Measurements from ENCODE around the gene BFSP1. TPM values are rescaled to one million over a fixed set of nuclear protein-coding genes. Genes with fewer than 3 reads are reported as not detected.

Gene BFSP1
- total RNA-seq, 2 donors from 2014 or later: 9.4 to 12.0 TPM

DNA sequence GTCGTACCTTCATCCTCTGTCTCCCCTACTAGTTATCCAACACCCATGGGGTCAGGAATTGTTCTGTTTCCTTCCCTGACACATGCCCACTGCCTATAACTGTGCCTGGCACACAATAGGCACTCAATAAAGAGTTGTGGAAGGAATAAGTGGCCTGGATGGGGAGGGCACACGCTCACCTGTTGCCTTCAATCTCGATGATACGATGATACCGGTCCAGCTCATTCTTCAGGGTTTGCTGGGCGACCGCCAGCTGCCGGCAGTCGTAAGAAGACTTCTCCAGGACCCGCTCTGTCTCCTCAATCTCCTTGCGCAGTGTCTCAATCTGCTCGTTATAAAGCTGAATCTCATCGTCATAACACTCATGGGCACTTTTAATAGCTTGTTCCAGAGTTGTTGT lies 32.5 kb downstream of the BFSP1 start:
- H3K36me3 Mint-ChIP-seq (ENCODE audit: low read depth): peaks cover 11% of the 10 kb centered on the region

DNA sequence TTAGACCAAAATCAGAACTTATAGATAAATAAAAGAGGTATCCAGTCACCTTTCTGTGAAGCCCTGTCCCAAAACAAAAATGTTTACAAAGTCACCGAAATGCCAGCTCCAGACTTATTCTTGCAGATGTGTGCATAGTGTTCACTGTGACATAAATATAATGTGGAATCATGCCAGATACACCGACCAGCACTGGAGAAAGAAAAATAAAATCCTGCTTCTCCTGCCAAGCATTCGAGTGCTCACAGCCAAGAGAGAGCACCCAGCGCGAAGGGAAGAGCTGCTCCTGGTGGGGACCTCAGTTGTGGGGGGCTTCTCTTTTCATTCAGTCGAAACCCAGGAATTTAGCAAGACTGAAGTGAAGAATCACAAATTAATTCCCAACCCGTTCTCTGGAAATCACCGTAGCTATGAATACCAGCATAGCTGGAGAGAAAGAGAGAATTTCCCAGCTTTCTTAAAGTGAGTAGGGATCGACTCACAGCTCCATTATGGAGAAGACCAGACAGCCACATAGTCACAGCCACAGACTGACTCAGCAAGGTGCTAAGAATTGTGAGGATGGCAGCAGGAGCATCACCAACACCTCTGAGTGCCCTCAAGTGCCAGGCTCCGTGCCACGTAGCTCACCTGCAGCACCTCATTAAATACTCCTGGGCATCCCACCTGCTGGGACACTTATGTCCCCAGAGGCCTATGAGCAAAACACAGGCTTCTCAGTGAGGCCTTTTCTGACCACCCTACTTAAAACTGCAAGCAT lies 33.2 kb downstream of the BFSP1 start:
- no peak overlapping the region for H3K27ac ChIP-seq (ENCODE audit: low read depth, low read length)
- Mint-ChIP-seq H3K27ac (no peak overlapping the region), H3K36me3 (ENCODE audit: low read depth) (peaks cover 17% of the 10 kb centered on the region), H3K4me3 (no peak overlapping the region), H3K9me3 (peaks cover 3% of the 10 kb centered on the region), H3K27me3 (ENCODE audit: insufficient read depth) (no peaks in the 10 kb centered on the region), H3K4me1 (peaks cover 12% of the 10 kb centered on the region)
- H3K4me3 ChIP-seq (ENCODE audit: low read length): no peak overlapping the region
- 88 to 91% methylated on average over 7 to 11 of the region's 11 CpGs for WGBS, 2 experiments (ENCODE audit: insufficient coverage in 1 of 2, insufficient read length in 1 of 2)
- H3K9ac ChIP-seq (ENCODE audit: extremely low read depth, low read length, poor library complexity, severe bottlenecking): no peak overlapping the region
- H3K27me3 ChIP-seq (ENCODE audit: control insufficient read depth, insufficient read depth, low read length, poor library complexity, severe bottlenecking): no peaks in the 10 kb centered on the region
- no peaks in the 10 kb centered on the region for H3K9me3 ChIP-seq (ENCODE audit: control insufficient read depth, low read length)
- DNase-seq: peak; percentile 18
- H3K36me3 ChIP-seq (ENCODE audit: control insufficient read depth, insufficient read depth, low read length): no peaks in the 10 kb centered on the region
- TF ChIP-seq, protein P1, sequence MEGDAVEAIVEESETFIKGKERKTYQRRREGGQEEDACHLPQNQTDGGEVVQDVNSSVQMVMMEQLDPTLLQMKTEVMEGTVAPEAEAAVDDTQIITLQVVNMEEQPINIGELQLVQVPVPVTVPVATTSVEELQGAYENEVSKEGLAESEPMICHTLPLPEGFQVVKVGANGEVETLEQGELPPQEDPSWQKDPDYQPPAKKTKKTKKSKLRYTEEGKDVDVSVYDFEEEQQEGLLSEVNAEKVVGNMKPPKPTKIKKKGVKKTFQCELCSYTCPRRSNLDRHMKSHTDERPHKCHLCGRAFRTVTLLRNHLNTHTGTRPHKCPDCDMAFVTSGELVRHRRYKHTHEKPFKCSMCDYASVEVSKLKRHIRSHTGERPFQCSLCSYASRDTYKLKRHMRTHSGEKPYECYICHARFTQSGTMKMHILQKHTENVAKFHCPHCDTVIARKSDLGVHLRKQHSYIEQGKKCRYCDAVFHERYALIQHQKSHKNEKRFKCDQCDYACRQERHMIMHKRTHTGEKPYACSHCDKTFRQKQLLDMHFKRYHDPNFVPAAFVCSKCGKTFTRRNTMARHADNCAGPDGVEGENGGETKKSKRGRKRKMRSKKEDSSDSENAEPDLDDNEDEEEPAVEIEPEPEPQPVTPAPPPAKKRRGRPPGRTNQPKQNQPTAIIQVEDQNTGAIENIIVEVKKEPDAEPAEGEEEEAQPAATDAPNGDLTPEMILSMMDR (conservative IDR thresholded peaks at IDR 0.05): no peak
- no peaks in the 10 kb centered on the region for H3K4me1 ChIP-seq (ENCODE audit: control insufficient read depth, insufficient read depth, low read length)

More for the DNA sequence above, 32.5 kb downstream of the BFSP1 start:
- H3K27ac ChIP-seq (ENCODE audit: low read depth, low read length): no peak overlapping the region
- H3K27me3 ChIP-seq (ENCODE audit: control insufficient read depth, insufficient read depth, low read length, poor library complexity, severe bottlenecking): no peaks in the 10 kb centered on the region
- Mint-ChIP-seq H3K4me1 (peaks cover 14% of the 10 kb centered on the region), H3K4me3 (no peak overlapping the region), H3K9me3 (no peaks in the 10 kb centered on the region), H3K27ac (no peak overlapping the region), H3K27me3 (ENCODE audit: insufficient read depth) (no peaks in the 10 kb centered on the region)
- H3K9ac ChIP-seq (ENCODE audit: extremely low read depth, low read length, poor library complexity, severe bottlenecking): no peak overlapping the region
- WGBS, 2 experiments (ENCODE audit: insufficient coverage in 1 of 2, insufficient read length in 1 of 2): 93 to 96% methylated on average over 12 to 13 of the region's 13 CpGs
- no peak overlapping the region for H3K4me3 ChIP-seq (ENCODE audit: low read length)
- DNase-seq: peak; percentile 39
- TF ChIP-seq, protein P1 (conservative IDR thresholded peaks at IDR 0.05): no peak
- no peaks in the 10 kb centered on the region for H3K4me1 ChIP-seq (ENCODE audit: control insufficient read depth, insufficient read depth, low read length)
- no peaks in the 10 kb centered on the region for H3K36me3 ChIP-seq (ENCODE audit: control insufficient read depth, insufficient read depth, low read length)
- H3K9me3 ChIP-seq (ENCODE audit: control insufficient read depth, low read length): no peaks in the 10 kb centered on the region

DNA sequence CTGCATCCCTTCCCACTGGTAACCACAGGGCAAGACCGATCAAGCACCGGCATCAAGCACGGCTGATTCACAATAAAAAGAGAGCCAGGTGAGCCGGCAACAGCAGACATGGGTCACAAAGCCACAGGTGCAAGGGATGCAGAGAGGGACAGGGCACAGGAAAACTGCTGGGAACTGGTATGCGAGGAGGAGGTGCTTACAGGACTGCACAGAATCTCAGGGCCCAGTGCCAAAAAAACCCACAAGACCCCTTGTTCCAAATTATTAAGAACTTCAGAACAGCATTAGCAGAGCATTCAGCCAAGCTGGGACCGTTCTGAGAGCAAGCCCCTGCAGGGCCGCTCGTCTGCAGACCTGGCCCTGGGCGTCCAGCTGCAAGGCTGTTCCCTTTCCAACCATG lies 35.4 kb downstream of the BFSP1 start:
- Histone ChIP-seq H3K27ac (ENCODE audit: low read depth, low read length) (no peak overlapping the region), H3K36me3 (ENCODE audit: control insufficient read depth, insufficient read depth, low read length) (no peaks in the 10 kb centered on the region), H3K27me3 (ENCODE audit: control insufficient read depth, insufficient read depth, low read length, poor library complexity, severe bottlenecking) (no peaks in the 10 kb centered on the region), H3K4me3 (ENCODE audit: low read length) (no peak overlapping the region), H3K4me1 (ENCODE audit: control insufficient read depth, insufficient read depth, low read length) (no peaks in the 10 kb centered on the region), H3K9ac (ENCODE audit: extremely low read depth, low read length, poor library complexity, severe bottlenecking) (no peak overlapping the region), H3K9me3 (ENCODE audit: control insufficient read depth, low read length) (no peaks in the 10 kb centered on the region)
- TF ChIP-seq, protein P1 (conservative IDR thresholded peaks at IDR 0.05): no peak
- H3K4me3 Mint-ChIP-seq: no peak overlapping the region
- H3K27me3 Mint-ChIP-seq (ENCODE audit: insufficient read depth): no peaks in the 10 kb centered on the region
- no peak for DNase-seq
- no peaks in the 10 kb centered on the region for H3K4me1 Mint-ChIP-seq
- H3K9me3 Mint-ChIP-seq: peaks cover 3% of the 10 kb centered on the region
- no peak overlapping the region for H3K27ac Mint-ChIP-seq
- H3K36me3 Mint-ChIP-seq (ENCODE audit: low read depth): peaks cover 18% of the 10 kb centered on the region
- WGBS, 2 experiments (ENCODE audit: insufficient coverage in 1 of 2, insufficient read length in 1 of 2): 92 to 95% methylated on average over 9 of the region's 9 CpGs

Measured in endodermal cell (in vitro differentiated cells).